Loucy (cell line): ENCODE data around the gene LIN9.

ENCODE experiments used
- CTCF ChIP-seq: fragments of 200-600 bp; sonication (generic); conservative IDR thresholded peaks from 2 replicates; pipeline ENCODE4 v1.5.1; 2014; ENCODE audit warnings: mild to moderate bottlenecking, antibody characterized with exemption, low read length
- EZH2phosphoT487 ChIP-seq: fragments of 200-600 bp; IDR thresholded peaks from 2 replicates; pipeline ENCODE4 v1.6.1; 2018; ENCODE audit warnings: antibody characterized with exemption, mild to moderate bottlenecking, moderate library complexity, borderline replicate concordance

GRCh38 chr1:226255380-226255779, 53.6 kb downstream of the LIN9 start:
- TF ChIP-seq CTCF (no peak), EZH2phosphoT487 (no peak)
